GM12891 (cell line): ENCODE results near the gene ZBTB7B.
"Not testable (repeated sequence)": the region's sequence is repeated elsewhere in the genome, so short reads cannot be mapped to it uniquely, and the experiment has no call there.

Experiments used
- POLR2A ChIP-seq: IDR thresholded peaks from 2 replicates; pipeline ENCODE4 v1.6.1; 2011; ENCODE audit warnings: low read depth, low read length, control low read depth
- POLR2AphosphoS5 ChIP-seq: IDR thresholded peaks from 2 replicates; pipeline ENCODE4 v1.6.1; 2011; ENCODE audit warnings: low read depth, low read length, control low read depth

- not testable (repeated sequence) for TF ChIP-seq POLR2A, POLR2AphosphoS5
These were observed 15.9 kb upstream of the ZBTB7B start for GRCh38 chr1:154986736-154987135.
